Suppressor macrophage treated with lipopolysaccharide for 4 hours (primary cell): ENCODE data around the gene DLK1.

ENCODE experiments used
- DNase-seq: peaks from one replicate; pipeline ENCODE4 v3.0.0-alpha.2; 2020

The DLK1 gene

DNA sequence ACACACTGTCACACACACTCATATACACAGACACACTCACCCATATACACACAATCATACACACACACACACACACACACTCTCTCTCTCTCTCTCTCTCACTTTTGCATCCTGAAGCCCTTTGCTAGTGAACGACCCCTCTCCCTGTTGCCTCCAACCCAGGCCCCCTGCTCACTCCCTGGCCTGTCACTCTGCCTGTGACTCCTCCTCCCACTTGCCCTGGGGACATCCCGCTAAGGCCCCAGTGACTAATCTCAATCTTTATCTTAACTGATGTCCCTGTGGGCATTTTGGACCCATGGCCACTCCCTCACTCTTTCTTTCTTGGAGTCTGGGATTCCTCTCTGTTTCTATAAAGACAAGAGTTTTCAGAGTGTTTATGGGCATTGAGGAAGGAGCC, 10.9 kb upstream of the DLK1 start:
- DNase-seq: no peak

DNA sequence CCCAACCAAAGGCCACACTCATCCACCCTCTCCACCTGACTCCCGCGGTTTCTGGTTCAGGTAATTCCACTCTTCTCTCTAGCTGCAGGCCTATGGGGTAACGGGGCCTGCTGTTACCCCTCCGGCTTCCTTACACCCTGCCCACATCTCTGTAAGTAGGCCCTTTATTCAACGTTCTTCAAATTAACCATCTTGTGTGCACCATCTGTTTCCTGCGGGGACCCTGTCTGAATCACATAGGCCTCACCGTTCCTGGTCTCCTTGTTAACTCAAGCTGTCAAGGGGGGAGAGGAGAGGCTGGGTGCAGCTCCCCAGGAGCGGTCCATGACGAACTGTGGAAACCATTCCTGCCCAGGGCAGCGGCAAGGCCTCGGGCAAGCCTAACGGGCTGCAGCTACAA, 9.3 kb upstream of the DLK1 start:
- no peak for DNase-seq

DNA sequence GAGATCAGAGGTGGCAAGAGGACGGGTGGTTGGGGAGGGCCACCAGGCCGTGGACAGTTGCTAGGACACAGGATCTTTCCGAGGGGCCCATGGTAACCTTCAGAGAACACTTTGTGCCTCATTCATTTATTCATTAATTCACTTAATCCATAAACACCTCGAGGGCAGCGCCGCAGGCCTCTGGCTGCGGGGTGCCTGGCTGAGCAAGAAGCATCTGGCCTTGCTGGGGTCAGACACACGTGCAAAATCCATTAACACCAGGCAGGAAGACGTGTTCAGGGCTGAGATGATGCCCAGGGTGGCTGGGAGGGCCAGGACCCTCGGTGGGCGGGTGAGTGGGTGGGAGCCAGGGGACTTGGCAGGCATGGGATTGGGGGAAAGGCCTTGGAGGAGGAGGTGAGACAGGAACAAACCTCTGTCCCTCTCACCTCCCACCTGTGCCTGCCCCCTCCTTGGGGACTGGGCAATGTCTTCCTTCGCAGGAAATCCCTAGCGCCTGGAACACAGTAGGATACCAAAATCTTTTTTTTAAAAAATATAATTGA, 6.6 kb upstream of the DLK1 start:
- DNase-seq: no peak

DNA sequence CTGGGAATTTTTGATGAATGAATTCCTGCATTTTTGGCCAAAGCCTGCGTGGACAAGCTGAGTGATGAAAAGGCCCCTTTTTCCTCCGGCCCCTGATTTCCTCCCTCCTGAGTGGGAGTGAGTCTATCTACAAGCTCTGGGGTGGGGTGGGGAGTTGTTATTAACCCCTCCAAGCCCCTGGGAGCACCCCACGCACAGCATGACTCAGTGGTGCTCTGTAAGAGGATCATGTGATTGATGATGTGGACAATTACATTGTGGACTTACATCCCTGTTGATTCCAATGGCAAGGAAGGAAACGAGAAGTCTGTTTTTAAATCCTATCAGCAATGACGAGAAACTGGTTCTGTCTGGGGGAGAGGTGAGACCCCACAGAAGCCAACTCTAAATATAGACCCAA, 5.1 kb upstream of the DLK1 start:
- DNase-seq: no peak

DNA sequence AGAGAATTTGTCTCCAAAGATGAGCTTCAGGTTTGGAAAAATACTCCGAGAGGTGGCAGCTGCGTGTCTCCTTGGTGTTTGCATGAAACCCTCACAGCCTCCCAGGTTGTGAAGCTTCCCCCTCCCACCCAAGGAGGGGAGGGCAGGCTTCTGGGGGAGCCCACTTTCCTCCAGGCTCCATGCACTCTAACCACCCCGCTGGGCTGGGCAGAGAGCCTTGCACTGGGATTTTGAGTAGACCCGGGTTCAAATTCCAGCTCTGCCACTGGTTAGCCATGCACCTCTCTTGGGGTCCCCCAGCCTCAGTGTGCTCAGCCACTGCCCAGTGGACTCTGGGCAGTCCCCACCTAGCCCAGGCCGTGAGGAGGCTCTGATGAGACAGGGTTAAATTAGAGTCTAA, 4.3 kb upstream of the DLK1 start:
- DNase-seq: no peak

DNA sequence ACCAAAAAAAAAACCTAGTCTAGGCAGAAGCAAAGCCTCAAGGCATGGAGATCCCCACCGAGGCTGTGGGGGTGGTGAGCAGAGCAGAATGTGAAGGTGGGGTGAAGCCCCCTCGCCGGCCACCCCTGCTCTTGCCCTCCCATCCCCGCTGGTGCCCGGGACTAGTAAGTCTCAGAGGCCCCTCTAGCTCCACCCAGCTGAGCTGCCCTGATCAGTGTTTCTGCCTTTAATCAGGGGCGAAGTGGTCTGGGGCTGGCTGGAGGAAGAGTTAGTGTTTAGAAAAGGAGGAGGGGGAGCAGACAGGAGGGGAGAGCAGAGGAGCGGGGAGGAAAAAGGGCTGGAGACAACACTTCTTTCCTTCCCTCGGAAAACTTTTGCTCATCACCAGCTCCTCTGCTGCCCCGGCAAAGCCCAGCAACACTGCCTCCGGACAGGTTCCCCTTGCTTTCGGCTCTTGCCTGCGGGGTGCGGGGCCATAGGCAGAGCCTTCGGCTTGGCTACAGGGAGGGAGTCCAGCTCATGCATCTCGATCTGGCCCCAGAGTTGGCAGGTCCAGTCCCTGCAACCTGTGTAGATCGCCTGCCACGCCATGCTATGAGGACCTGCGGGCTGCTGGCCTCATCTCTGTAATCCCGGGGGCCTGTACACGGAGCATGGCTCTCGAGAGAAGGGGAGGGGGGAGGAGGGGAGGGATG, 3.4 kb upstream of the DLK1 start:
- no peak for DNase-seq

DNA sequence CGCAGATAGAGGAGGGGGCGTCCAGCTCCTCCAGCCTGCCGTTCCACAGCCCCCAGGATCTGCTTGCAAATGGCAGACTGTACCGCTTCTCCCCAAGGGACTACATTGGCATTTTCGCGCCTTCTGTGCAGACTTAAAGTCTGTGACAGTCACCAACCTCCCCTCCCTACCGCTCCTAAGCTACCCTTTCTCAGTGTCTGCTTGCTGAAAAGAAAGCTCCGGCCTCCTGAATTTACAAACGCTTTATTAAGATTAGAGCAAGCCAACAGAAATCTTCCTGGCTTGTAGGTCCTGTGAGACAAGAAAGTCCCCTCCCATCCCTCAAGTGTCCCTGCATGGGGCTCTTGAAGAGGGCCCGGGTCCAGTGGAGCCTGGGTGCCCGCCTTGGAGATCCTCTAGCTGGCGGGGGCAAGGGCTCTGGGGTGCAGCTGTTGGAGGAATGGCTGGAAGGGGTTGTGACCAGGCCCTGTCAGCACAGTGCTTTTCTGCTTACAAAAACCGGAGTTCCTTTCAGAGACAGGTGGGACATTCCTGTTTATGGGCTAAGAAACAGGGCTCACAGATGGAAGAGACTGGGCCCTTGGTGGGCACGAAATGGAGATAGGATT, 2.8 kb upstream of the DLK1 start:
- no peak for DNase-seq

DNA sequence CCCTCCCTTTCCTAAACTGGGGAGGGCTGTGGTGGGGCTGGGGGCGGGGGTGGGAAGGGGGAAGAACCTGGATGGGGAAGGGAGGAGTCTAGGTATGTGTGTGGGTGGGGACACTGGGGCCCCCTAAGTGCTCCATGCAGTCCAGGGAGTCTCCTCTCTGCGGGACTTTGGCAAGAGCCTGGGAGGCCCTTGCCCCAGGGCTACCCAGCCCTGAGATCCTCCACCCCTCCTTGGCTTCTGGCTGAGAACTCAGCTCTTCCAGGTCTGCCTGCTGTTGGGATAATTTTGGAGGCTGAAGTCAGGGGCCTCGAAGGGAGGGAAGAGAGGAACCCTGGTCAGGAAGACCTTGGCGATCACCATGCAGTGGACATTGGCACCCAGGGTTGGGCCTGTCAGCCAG, 2.2 kb upstream of the DLK1 start:
- no peak for DNase-seq

DNA sequence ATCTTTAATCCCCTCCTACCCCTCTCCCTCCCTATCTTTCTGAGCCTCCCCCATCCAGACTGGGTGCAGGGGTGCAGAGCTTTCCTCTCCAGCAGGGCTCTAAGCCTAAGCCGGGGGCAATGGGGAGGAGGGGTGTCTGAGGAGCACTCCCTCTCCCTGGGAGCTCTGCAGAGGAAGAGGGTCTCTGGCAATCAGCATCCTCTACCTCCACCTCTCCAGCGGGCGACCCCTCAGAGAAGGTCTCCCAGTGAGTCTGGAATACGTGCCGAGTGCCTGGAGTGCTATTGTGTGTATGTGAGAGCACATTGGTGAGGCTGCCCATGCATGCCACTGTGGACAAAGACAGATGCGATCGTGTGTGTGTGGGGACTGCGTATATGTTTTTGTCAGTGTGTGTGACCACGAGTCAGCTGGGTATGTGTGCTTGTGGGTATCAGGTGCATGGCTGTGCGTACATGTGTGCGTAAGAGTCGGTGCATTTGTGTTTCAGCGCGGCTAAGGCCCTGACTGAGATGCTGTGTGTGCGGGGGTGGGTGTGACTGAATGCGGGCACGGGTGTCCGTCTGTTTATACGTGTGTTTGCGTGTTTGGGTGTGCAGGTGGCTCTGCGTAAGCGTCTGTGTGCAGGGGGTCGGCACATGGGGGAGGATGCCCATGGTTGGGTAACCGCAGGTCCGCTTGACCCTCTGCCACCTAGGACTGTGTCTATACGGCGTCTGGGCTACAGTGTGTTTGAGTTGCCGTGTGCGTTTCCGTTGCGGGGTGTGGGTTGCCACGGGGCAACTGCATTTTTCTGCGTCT, 905 bp upstream of the DLK1 start:
- no peak for DNase-seq

DNA sequence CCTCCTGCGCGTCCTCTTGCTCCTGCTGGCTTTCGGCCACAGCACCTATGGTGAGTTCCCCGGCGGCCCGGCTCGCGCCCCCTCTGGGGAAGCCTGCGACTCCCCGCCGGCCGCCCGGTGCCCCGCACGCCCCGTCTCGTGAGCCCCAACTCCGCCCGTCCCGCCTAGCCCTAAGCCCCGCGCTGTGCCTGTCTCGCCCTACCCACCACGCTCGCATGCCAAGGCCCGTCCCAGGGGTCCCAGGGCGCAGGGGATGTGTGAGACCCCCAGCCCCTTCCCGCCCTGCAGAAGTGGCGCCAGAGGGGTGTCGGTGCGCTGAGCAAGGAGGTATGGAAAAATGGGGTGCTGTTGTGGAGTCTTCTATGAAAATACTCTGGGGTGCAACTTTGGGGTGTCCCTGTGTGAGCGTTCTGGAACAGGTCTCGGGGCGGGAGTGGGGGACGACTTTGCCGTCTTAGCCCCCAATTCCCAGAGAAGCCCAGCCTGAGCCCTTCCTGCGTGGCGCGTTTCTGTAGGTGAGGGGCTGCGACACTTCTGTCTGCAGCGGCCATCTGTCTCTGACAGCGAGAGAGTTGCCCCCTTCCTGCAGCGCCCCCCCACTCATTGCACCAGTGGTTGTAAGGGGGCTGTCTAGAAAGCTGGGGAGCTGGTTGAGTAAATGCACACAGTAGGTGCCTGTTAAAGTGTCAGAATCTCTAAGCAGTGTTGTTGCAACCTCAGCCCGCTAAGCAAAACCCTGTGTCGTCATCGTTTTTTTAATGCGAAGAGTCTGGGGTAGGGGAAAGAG, 587 bp downstream of the DLK1 start:
- no peak for DNase-seq

DNA sequence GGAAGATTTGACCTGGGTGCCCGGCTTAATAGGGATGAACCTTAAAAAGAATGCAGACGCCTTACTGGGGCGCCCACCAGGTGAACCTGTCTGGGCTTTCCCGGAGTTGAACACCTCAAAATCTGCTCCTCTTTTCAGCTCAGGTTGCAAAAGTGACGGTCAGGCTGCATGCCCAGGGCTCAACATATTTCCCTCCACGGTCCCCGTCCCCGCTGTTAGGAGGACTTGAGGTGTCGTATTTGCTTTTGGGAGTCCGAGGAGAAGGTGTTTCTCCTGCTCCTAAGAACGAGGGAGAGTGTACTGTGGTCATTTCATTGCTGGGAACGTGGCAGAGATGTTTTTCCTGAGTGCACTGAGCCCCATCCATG, 1.2 kb downstream of the DLK1 start:
- no peak for DNase-seq

DNA sequence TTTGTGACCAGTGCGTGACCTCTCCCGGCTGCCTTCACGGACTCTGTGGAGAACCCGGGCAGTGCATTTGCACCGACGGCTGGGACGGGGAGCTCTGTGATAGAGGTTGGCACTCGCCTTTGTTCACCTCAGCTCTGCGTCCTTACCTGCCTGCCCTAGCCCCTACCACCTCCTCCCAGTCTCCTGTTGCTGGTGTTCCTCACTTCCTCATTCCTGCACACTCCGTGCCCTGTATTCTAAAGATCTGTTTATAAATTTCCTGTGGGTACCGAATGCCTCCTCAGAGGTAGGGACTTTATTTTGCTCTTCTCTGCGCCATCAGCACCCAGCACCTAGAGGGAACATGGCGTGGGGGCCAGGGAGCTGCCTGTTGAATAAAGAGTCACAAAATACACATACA, 2.3 kb downstream of the DLK1 start:
- no peak for DNase-seq

DNA sequence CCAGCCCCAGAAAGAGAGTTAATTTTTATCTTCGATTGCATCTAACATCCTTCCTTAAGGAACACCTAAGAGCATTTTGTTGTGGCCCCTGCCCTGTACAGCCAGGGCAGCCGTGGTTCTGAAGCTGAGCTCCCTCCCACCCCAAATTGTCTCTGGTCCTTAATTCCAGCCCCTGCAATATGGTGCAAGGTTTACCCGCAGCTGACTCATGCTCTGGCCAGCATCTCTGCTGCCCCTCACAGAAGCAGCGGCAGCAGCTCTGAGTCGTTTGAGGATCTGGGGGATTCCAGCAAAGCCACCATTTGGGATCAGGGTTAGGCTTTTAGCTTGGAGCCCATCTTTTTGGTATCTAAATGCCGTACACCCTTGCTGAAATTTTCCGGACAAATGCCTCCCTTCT, 3.3 kb downstream of the DLK1 start:
- no peak for DNase-seq

DNA sequence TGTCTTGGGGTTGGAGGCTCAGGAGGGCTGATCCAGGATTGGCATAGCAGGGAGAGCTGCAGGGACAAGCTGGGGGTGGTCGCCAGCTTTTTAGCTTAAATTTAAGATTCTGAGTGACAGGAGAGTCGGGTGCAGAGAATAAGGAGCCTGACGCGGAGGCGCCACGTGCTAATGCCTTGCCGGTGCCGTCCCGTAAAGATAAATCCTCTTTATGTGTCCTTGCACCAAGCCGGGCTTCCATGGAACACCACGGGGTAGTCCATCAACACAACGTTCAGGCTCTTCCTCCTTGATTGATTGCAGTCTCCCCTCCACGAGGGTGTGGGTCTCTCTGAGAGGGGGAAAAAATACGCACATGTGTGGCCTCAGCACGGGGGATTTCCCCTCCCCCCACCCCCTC, 3.9 kb downstream of the DLK1 start:
- DNase-seq: no peak

DNA sequence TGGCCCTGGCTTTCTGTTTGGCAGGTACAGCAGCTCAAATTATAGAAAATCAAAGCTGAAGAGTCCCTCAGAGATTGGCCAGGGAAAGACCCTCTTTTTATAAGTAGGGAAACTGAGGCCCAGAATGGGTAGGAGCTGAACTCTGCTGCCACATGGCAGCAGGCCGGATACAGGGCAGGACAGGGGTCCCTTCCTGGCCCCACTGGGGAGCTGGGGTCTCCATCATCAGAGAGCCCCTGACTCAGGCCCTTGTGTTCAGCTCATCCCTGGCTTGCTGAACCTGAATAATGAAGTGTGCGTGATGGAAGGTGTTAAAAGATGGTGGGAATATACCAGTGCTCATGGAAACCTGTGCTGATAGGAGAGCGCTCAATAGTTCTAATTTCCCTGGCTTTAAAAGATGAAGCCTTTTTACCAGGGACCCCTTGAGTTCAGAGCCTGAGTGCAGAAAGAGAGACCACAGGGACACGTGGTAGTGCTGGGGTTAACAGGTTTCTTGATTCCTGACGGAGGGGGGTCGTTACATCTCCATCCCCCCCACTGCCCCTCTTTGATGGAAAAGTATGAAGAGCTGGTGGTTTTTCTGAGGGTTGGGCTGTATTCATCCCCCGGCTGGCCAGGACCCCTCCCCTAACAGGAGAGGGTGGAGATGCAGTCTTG, 4.4 kb downstream of the DLK1 start:
- no peak for DNase-seq

DNA sequence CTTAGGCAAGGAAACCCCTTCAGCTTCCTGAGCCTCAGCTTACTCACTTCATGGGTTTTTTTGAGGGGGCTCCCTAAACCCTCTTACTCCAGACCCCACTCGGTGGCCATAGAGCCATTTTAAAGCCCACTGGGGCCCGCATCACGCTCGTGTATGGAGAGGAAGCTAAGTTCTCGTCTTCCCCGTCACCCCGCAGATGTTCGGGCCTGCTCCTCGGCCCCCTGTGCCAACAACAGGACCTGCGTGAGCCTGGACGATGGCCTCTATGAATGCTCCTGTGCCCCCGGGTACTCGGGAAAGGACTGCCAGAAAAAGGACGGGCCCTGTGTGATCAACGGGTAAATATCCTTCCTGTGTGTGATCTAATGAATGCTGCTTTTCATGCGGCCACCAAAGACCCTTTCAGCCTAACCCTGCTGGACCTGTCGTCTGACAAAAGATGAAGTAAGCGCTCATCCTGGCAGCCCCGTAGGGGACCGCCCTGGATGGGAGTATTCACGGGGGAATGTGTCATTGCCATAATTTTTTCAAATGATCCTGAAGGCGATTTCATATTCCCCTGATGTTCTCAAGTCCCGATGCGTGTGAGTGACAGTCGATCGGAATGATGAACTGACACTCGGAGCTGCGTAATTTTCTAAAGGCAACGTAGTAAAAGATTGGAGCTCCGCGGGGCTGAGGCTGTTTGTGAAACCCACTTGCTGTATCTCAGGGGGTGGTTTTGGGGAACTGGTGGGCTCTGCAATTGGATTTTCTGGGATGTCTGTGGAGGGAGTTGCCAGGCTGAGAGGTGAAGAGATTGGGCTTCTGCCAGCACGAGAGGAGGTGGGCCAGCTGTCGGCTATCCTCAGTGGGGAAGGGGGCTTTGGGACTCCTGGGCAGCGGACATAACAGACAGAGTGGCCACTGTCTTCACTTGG, 5.4 kb downstream of the DLK1 start:
- no peak for DNase-seq

DNA sequence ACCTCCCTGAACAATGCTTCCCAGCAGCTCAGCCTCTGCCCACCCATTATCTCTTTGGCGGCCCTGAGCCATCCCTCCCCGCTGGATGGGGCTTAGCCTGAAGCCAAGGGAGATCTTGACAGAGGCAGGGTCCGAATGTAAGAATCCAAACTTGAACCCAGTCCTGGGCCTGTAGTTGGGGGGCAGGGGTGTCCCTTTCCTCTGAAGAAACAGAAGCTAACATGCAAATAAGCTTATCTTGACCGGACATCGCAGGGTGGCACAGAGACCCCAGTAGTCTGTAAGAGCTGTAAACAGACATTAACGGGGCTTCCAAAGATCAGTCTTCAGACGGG, 6.0 kb downstream of the DLK1 start:
- no peak for DNase-seq

DNA sequence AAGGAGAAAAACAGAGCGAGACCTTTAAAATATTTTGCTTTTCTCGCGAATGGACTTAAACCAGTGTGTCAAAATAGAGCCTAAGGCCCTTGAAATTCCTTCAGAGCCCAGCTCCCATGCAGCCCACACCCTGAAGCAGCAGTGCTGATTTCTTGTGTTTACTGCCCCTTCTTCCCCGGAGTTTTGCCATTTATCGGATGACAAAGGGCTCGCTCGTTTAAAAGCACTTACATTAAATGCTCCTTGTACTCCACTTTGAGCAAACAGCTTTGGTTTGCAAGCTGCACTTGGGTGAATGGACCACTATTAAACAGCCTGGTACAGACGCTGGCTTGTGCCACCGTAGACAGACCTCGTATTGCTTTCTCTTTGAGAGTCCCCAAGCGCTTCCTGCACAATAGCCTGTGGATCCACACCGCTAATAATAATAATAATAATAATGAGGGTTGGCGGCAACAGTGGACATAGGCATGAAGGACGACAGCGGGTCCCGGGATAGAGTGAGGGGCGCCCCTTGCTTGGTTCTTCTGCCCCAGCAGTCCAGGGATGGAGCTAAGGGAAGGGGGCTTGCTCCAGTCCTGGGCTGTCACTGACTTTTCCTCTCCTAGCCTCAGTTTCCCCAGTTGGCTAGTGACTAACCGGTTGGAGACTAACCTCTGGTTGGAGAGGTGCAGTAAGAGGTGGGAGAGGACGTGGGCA, 6.6 kb downstream of the DLK1 start:
- DNase-seq: no peak

DNA sequence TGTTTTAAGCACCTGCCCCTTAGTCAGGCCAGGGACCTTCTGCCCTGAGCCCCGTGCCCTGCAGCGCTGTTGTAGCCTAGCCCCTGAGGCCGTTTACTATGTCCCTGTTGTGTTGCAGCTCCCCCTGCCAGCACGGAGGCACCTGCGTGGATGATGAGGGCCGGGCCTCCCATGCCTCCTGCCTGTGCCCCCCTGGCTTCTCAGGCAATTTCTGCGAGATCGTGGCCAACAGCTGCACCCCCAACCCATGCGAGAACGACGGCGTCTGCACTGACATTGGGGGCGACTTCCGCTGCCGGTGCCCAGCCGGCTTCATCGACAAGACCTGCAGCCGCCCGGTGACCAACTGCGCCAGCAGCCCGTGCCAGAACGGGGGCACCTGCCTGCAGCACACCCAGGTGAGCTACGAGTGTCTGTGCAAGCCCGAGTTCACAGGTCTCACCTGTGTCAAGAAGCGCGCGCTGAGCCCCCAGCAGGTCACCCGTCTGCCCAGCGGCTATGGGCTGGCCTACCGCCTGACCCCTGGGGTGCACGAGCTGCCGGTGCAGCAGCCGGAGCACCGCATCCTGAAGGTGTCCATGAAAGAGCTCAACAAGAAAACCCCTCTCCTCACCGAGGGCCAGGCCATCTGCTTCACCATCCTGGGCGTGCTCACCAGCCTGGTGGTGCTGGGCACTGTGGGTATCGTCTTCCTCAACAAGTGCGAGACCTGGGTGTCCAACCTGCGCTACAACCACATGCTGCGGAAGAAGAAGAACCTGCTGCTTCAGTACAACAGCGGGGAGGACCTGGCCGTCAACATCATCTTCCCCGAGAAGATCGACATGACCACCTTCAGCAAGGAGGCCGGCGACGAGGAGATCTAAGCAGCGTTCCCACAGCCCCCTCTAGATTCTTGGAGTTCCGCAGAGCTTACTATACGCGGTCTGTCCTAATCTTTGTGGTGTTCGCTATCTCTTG, 7.6 kb downstream of the DLK1 start:
- DNase-seq: no peak

DNA sequence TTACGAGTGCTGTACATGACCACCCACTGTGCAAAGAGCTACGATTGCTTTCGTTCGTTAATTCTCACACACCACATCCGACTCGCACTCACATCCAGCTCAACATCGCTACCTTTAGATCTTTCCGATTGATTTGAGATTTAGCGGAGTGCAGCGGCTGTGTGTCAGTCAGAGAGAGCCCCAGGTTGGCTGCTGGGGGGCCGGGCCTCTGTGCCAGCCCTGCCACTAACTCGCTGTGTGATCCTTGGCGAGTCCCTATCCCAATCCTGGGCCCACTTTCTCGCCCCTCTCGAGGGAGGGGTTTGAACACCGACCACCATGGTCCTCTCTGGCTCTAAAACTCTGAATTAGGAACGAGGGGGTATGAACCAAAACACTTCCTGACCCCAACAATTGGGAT, 8.6 kb downstream of the DLK1 start:
- DNase-seq: no peak
